Gastrocnemius medialis (tissue), 4 donors: ENCODE measurements around the gene ADARB2. TPM values are rescaled to one million over a fixed set of nuclear protein-coding genes. Genes with fewer than 3 reads are reported as not detected.

ENCODE experiments used
- ATAC-seq, 2 donors: fragments of 150-250 bp; one replicate each; pipeline ENCODE4 v1.9.1; 2016
- DNase-seq, 2 donors: peaks; one replicate each; pipeline ENCODE4 v3.0.0-alpha.2; 2019
- H3K27ac ChIP-seq, 4 donors: fragments of 200-600 bp; sonication (generic); 1 replicate in 1 of 4; 2 replicates in 3 of 4; pipeline ENCODE4 v1.5.1; 2016 to 2018; ENCODE audit warnings: mild to moderate bottlenecking in 2 of 4, moderate library complexity in 1 of 4
- H3K27me3 ChIP-seq, 3 donors: fragments of 200-600 bp; sonication (generic) in 2 of 3; 1 replicate in 1 of 3; 2 replicates in 2 of 3; pipeline versions ENCODE4 v1.5.1 to v1.6.0; 2016 to 2019; ENCODE audit warnings: mild to moderate bottlenecking in 1 of 3, moderate library complexity in 1 of 3
- H3K36me3 ChIP-seq, 2 donors: fragments of 200-600 bp; sonication (generic) in 1 of 2; one replicate each; pipeline ENCODE4 v1.5.1; 2017 to 2018
- H3K4me1 ChIP-seq, 2 donors: fragments of 200-600 bp; sonication (generic) in 1 of 2; one replicate each; pipeline ENCODE4 v1.5.1; 2016 to 2017; ENCODE audit warnings: mild to moderate bottlenecking in 2 of 2
- H3K4me3 ChIP-seq, 4 donors: fragments of 200-600 bp; sonication (generic) in 3 of 4; 1 replicate in 1 of 4; 2 replicates in 3 of 4; pipeline ENCODE4 v1.5.1; 2016 to 2019; ENCODE audit warnings: mild to moderate bottlenecking in 2 of 4
- H3K9me3 ChIP-seq, 3 donors: fragments of 200-600 bp; sonication (generic) in 2 of 3; 1 replicate in 1 of 3; 2 replicates in 2 of 3; pipeline ENCODE4 v1.5.1; 2016 to 2019
- CTCF ChIP-seq, 5 experiments: fragments of 450-650 bp in 3 of 5; fragments of 200-600 bp in 2 of 5; sonication (generic) in 2 of 5; IDR thresholded peaks in 4 of 5; conservative IDR thresholded peaks in 1 of 5; 1 replicate in 4 of 5; 2 replicates in 1 of 5; pipeline ENCODE4 v1.5.1; 2016 to 2019; ENCODE audit warnings: antibody characterized with exemption in 5 of 5, mild to moderate bottlenecking in 3 of 5, moderate library complexity in 3 of 5
- POLR2A ChIP-seq, 2 donors: fragments of 450-650 bp; IDR thresholded peaks; one replicate each; pipeline ENCODE4 v1.6.1; 2017; ENCODE audit warnings: antibody characterized with exemption in 2 of 2, mild to moderate bottlenecking in 2 of 2, moderate library complexity in 2 of 2
- in situ Hi-C, 4 donors: fragments of 200-750 bp; cut with MboI; loops; one replicate each; pipeline versions ENCODE4 v1.15.0 to v1.8.0; 2017; ENCODE audit warnings: low sequenced_read_pairs in 4 of 4
- intact Hi-C: fragments of 100-400 bp; cut with DNase I; formaldehyde crosslinking; loops from one replicate; pipeline ENCODE4 v1.15.1; 2023; ENCODE audit warnings: low total_unique reads
- total RNA-seq, 4 donors: library from RNA; depleted of rRNA; stranded (reverse); fragments of >200 nt; gene quantifications; one replicate each; pipeline versions ENCODE4 v1.1.0 to v1.2.3, GENCODE V29; 2016

The ADARB2 gene
- total RNA-seq, 4 donors from 2014 or later = 0.07 to 0.87 (median 0.10) TPM

- Histone ChIP-seq H3K4me3 (no peak overlapping the region), H3K4me1 (no peaks in the 10 kb centered on the region), H3K27me3 (peaks cover 3 to 13% (median 9%) of the 10 kb centered on the region in 3 donors), H3K27ac (no peak overlapping the region), H3K9me3 (no peaks in the 10 kb centered on the region), H3K36me3 (no peaks in the 10 kb centered on the region)
- no peak for ATAC-seq
- intact Hi-C loops (no loop called here), in situ Hi-C loops (no loop called here)
- DNase-seq = no peak
- TF ChIP-seq CTCF (IDR thresholded peaks at IDR 0.05 in 4 of 5, conservative IDR thresholded peaks at IDR 0.05 in 1 of 5) (no peak), POLR2A (IDR thresholded peaks at IDR 0.05) (no peak)
Observed at GRCh38 chr10:1374511-1375345, 362.6 kb downstream of the ADARB2 start.

DNA sequence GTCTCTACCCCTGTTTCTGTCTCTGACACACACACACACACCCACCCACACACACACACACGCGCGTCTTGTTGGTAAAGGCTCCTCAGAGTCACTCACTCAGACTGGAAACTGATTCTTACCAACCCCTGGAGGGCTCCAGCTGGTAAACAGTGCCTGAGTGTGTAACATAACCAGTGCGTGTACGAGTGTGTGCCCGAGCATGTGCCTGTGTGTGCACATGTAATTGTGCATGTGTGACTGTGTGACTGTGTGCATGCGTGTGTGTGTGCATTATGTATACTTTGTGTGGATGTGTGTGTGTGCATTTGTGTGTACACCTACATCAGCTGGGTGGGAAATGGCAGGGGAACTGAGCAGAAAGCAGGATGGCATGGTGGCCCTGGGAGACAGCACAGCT is 364.0 kb downstream of the ADARB2 start:
- no peak for DNase-seq
- Histone ChIP-seq H3K36me3 (no peaks in the 10 kb centered on the region), H3K9me3 (no peaks in the 10 kb centered on the region), H3K4me3 (no peak overlapping the region), H3K4me1 (no peaks in the 10 kb centered on the region), H3K27me3 (peaks cover under 1 to 7% (median 7%) of the 10 kb centered on the region in 3 donors), H3K27ac (no peak overlapping the region)
- ATAC-seq = no peak
- in situ Hi-C loops = no loop called here
- intact Hi-C loops = no loop called here
- TF ChIP-seq POLR2A (IDR thresholded peaks at IDR 0.05) = no peak
- no peak for TF ChIP-seq CTCF (IDR thresholded peaks at IDR 0.05 in 4 of 5, conservative IDR thresholded peaks at IDR 0.05 in 1 of 5)

- no peak for DNase-seq
Observed at GRCh38 chr10:1372212-1372611, 365.1 kb downstream of the ADARB2 start.

DNA sequence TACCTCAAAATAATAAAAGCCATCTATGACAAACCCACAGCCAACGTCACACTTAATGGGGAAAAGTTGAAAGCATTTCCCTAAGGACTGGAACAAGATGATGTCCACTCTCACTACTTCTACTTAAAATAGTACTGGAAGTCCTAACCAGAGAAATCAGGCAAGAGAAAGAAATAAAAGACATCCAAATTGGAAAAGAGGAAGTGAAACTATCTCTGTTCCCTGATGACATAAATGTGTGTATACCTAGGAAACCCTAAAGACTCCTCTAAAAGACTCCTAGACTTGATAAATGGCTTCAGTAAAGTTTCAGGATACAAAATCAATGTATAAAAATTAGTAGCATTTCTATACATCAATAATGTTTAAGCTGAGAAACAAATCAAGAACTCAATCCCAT is 367.0 kb downstream of the ADARB2 start:
- H3K27me3 ChIP-seq = no peaks in the 10 kb centered on the region
- ATAC-seq (no peak), DNase-seq (no peak)
- H3K4me1 ChIP-seq = no peaks in the 10 kb centered on the region
- H3K9me3 ChIP-seq = no peaks in the 10 kb centered on the region
- no peak overlapping the region for H3K27ac ChIP-seq
- no peaks in the 10 kb centered on the region for H3K36me3 ChIP-seq
- no peak overlapping the region for H3K4me3 ChIP-seq
- TF ChIP-seq CTCF (IDR thresholded peaks at IDR 0.05 in 4 of 5, conservative IDR thresholded peaks at IDR 0.05 in 1 of 5) (no peak), POLR2A (IDR thresholded peaks at IDR 0.05) (no peak)
- in situ Hi-C loops = no loop called here
- intact Hi-C loops = no loop called here

More at GRCh38 chr10:1372212-1372611, 365.1 kb downstream of the ADARB2 start:
- Histone ChIP-seq H3K9me3 (no peaks in the 10 kb centered on the region), H3K4me1 (no peaks in the 10 kb centered on the region), H3K36me3 (no peaks in the 10 kb centered on the region), H3K27ac (no peak overlapping the region), H3K4me3 (no peak overlapping the region), H3K27me3 (no peaks in the 10 kb centered on the region)
- intact Hi-C loops (no loop called here), in situ Hi-C loops (no loop called here)
- TF ChIP-seq CTCF (IDR thresholded peaks at IDR 0.05 in 4 of 5, conservative IDR thresholded peaks at IDR 0.05 in 1 of 5) = no peak
- no peak for TF ChIP-seq POLR2A (IDR thresholded peaks at IDR 0.05)
- no peak for ATAC-seq
